ENCODE measurements around the gene RIC3. TPM values are rescaled to one million over a fixed set of nuclear protein-coding genes. Genes with fewer than 3 reads are reported as not detected.

Gene RIC3
- total RNA-seq, 1 experiment from 2014 or later: not detected

DNA sequence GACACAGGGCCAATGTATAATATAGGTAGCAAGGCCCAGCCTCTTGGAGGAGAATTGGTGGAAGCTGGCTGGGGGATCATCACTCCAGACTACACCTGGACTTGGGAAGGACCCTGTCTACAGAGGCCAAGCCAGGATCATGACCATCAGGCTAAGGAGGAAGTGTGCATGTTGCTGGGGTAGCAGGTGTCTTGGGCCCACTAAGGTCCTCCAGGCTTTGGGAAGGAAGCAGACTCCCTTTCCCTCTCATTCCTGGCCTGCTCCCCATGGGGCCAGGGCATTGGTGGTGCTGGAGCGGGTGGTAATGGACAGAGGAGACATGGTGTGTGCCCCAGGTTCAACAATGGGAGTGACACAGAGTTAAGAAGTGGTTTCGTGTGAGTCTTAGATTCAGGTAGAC, 103.8 kb downstream of the RIC3 start:
- Histone ChIP-seq H3K27ac (ENCODE audit: low read depth, low read length) (no peak overlapping the region), H3K4me2 (ENCODE audit: low read length) (no peak overlapping the region), H3K79me2 (ENCODE audit: insufficient read depth, low read length) (no peaks in the 10 kb centered on the region), H2AFZ (ENCODE audit: low read depth, low read length, poor library complexity, severe bottlenecking) (no peak overlapping the region), H3K36me3 (ENCODE audit: control insufficient read depth in 1 of 2, insufficient read depth in 2 of 2, low read length in 2 of 2) (no peaks in the 10 kb centered on the region), H3K4me3 (replicated peaks in 1 of 2; ENCODE audit: low read depth in 1 of 2, low read length in 2 of 2) (no peak overlapping the region), H3K9me2 (ENCODE audit: insufficient read depth) (no peaks in the 10 kb centered on the region), H3K27me3 (ENCODE audit: insufficient read depth, low read length) (no peaks in the 10 kb centered on the region), H3K4me1 (ENCODE audit: control insufficient read depth in 1 of 2, insufficient read depth in 2 of 2, low read length in 2 of 2) (peaks cover 14 to 15% of the 10 kb centered on the region in 2 experiments), H3K9me3 (ENCODE audit: control insufficient read depth in 1 of 2, insufficient read depth in 1 of 2, low read depth in 1 of 2, low read length in 2 of 2) (no peaks in the 10 kb centered on the region), H3K9ac (ENCODE audit: low read length) (no peak overlapping the region), H4K20me1 (ENCODE audit: insufficient read depth) (no peaks in the 10 kb centered on the region)
- no peak for DNase-seq (ENCODE audit: low read depth, low spot score)
- TF ChIP-seq ZBTB33 (IDR thresholded peaks at IDR 0.05; ENCODE audit: extremely low read depth, insufficient replicate concordance, low read length) (no peak), CBX3 (IDR thresholded peaks at IDR 0.05; ENCODE audit: low read depth) (no peak), YY1 (IDR thresholded peaks at IDR 0.05; ENCODE audit: extremely low read depth, insufficient replicate concordance, low read depth, low read length) (no peak), EGR1 (IDR thresholded peaks at IDR 0.05; ENCODE audit: low read depth) (no peak), EZH2 (IDR thresholded peaks at IDR 0.05) (no peak)
- ChIA-PET RAD21 (ENCODE audit: low non-redundant PET in 1 of 2, low total read pairs in 2 of 2, uncharacterized antibody in 2 of 2, unreplicated experiment in 2 of 2) (no interaction called here), CTCF (no interaction called here), POLR2A (no interaction called here)
- intact Hi-C loops (cut with micrococcal nuclease): no loop called here
- ATAC-seq: no peak
- no TSS peak for BruUV-seq (replicated peaks)

- ATAC-seq: no peak
- Histone ChIP-seq H3K79me2 (ENCODE audit: insufficient read depth, low read length) (no peaks in the 10 kb centered on the region), H3K9ac (ENCODE audit: low read length) (no peak overlapping the region), H3K9me2 (ENCODE audit: insufficient read depth) (no peaks in the 10 kb centered on the region), H2AFZ (ENCODE audit: low read depth, low read length, poor library complexity, severe bottlenecking) (no peak overlapping the region), H3K27me3 (ENCODE audit: insufficient read depth, low read length) (no peaks in the 10 kb centered on the region), H4K20me1 (ENCODE audit: insufficient read depth) (no peaks in the 10 kb centered on the region), H3K36me3 (ENCODE audit: control insufficient read depth in 1 of 2, insufficient read depth in 2 of 2, low read length in 2 of 2) (no peaks in the 10 kb centered on the region), H3K4me3 (replicated peaks in 1 of 2; ENCODE audit: low read depth in 1 of 2, low read length in 2 of 2) (no peak overlapping the region), H3K27ac (ENCODE audit: low read depth, low read length) (no peak overlapping the region), H3K9me3 (ENCODE audit: control insufficient read depth in 1 of 2, insufficient read depth in 1 of 2, low read depth in 1 of 2, low read length in 2 of 2) (no peaks in the 10 kb centered on the region), H3K4me2 (ENCODE audit: low read length) (no peak overlapping the region), H3K4me1 (ENCODE audit: control insufficient read depth in 1 of 2, insufficient read depth in 2 of 2, low read length in 2 of 2) (peaks cover 1 to 2% of the 10 kb centered on the region in 2 experiments; a peak in 2 of 4 replicates)
- ChIA-PET POLR2A (no interaction called here), RAD21 (ENCODE audit: low non-redundant PET in 1 of 2, low total read pairs in 2 of 2, uncharacterized antibody in 2 of 2, unreplicated experiment in 2 of 2) (no interaction called here), CTCF (interaction anchor here (1.0 kb wide), 1 partner anchor 8 kb away, joined by 4 read pairs; no protein-coding TSS in a partner anchor)
- BruUV-seq (replicated peaks): no TSS peak
- DNase-seq (ENCODE audit: low read depth, low spot score): no peak
- intact Hi-C loops (cut with micrococcal nuclease): no loop called here
- TF ChIP-seq YY1 (IDR thresholded peaks at IDR 0.05; ENCODE audit: extremely low read depth, insufficient replicate concordance, low read depth, low read length): no peak
- TF ChIP-seq CEBPB (IDR thresholded peaks at IDR 0.05; ENCODE audit: low read depth): no peak
- no peak for TF ChIP-seq REST (IDR thresholded peaks at IDR 0.05; ENCODE audit: low read depth)
- no peak for TF ChIP-seq CBX3 (IDR thresholded peaks at IDR 0.05; ENCODE audit: low read depth)
- no peak for TF ChIP-seq SP1 (IDR thresholded peaks at IDR 0.05; ENCODE audit: low read depth)
- no peak for TF ChIP-seq ELF1 (IDR thresholded peaks at IDR 0.05; ENCODE audit: borderline replicate concordance, low read depth)
- no peak for TF ChIP-seq FOSL1 (IDR thresholded peaks at IDR 0.05; ENCODE audit: low read depth)
- no peak for TF ChIP-seq EZH2 (IDR thresholded peaks at IDR 0.05)
- no peak for TF ChIP-seq MAX (IDR thresholded peaks at IDR 0.05)
- no peak for TF ChIP-seq SRF (IDR thresholded peaks at IDR 0.05; ENCODE audit: low read depth)
- TF ChIP-seq, protein P1, sequence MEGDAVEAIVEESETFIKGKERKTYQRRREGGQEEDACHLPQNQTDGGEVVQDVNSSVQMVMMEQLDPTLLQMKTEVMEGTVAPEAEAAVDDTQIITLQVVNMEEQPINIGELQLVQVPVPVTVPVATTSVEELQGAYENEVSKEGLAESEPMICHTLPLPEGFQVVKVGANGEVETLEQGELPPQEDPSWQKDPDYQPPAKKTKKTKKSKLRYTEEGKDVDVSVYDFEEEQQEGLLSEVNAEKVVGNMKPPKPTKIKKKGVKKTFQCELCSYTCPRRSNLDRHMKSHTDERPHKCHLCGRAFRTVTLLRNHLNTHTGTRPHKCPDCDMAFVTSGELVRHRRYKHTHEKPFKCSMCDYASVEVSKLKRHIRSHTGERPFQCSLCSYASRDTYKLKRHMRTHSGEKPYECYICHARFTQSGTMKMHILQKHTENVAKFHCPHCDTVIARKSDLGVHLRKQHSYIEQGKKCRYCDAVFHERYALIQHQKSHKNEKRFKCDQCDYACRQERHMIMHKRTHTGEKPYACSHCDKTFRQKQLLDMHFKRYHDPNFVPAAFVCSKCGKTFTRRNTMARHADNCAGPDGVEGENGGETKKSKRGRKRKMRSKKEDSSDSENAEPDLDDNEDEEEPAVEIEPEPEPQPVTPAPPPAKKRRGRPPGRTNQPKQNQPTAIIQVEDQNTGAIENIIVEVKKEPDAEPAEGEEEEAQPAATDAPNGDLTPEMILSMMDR (IDR thresholded peaks at IDR 0.05 in 2 of 3, conservative IDR thresholded peaks at IDR 0.05 in 1 of 3; ENCODE audit: borderline replicate concordance in 1 of 3, insufficient read depth in 1 of 3, low read depth in 2 of 3, low read length in 2 of 3): no peak
These were observed 105.5 kb downstream of the RIC3 start for GRCh38 chr11:8063324-8063723.
